GM10847 (cell line): ENCODE results near the gene GBA3.

ENCODE experiments used
- POLR2A ChIP-seq: IDR thresholded peaks from 2 replicates; pipeline ENCODE4 v1.6.1; 2011; ENCODE audit not compliant: insufficient read length; ENCODE audit errors: extremely low read depth

Gene GBA3

GRCh38 chr4:22730021-22730420, 37.3 kb downstream of the GBA3 start:
- TF ChIP-seq POLR2A: no peak

GRCh38 chr4:22733816-22734215, 41.1 kb downstream of the GBA3 start:
- no peak for TF ChIP-seq POLR2A

- TF ChIP-seq POLR2A: no peak
These were observed 44.2 kb downstream of the GBA3 start for GRCh38 chr4:22736912-22737311.

GRCh38 chr4:22739968-22740367, 47.2 kb downstream of the GBA3 start:
- no peak for TF ChIP-seq POLR2A

- TF ChIP-seq POLR2A: no peak
These were observed 49.0 kb downstream of the GBA3 start for GRCh38 chr4:22741744-22742143.

- no peak for TF ChIP-seq POLR2A
These were observed 50.6 kb downstream of the GBA3 start for GRCh38 chr4:22743290-22743689.

- no peak for TF ChIP-seq POLR2A
These were observed 51.8 kb downstream of the GBA3 start for GRCh38 chr4:22744478-22745062.

GRCh38 chr4:22745234-22745633, 52.5 kb downstream of the GBA3 start:
- TF ChIP-seq POLR2A: no peak

- no peak for TF ChIP-seq POLR2A
These were observed 61.4 kb downstream of the GBA3 start for GRCh38 chr4:22754116-22754515.

GRCh38 chr4:22762548-22762947, 69.8 kb downstream of the GBA3 start:
- no peak for TF ChIP-seq POLR2A

- no peak for TF ChIP-seq POLR2A
These were observed 71.4 kb downstream of the GBA3 start for GRCh38 chr4:22764183-22764582.

- no peak for TF ChIP-seq POLR2A
These were observed 73.3 kb downstream of the GBA3 start for GRCh38 chr4:22766068-22766467.

GRCh38 chr4:22778547-22779163, 85.9 kb downstream of the GBA3 start:
- TF ChIP-seq POLR2A: no peak

GRCh38 chr4:22780317-22780716, 87.6 kb downstream of the GBA3 start:
- no peak for TF ChIP-seq POLR2A

- TF ChIP-seq POLR2A: no peak
These were observed 88.1 kb downstream of the GBA3 start for GRCh38 chr4:22780797-22781196.

GRCh38 chr4:22787753-22788375, 95.1 kb downstream of the GBA3 start:
- no peak for TF ChIP-seq POLR2A

GRCh38 chr4:22790631-22791030, 97.9 kb downstream of the GBA3 start:
- TF ChIP-seq POLR2A: no peak

GRCh38 chr4:22794732-22795131, 102.0 kb downstream of the GBA3 start:
- TF ChIP-seq POLR2A: no peak

- TF ChIP-seq POLR2A: no peak
These were observed 108.7 kb downstream of the GBA3 start for GRCh38 chr4:22801391-22801790.
